ENCODE results near the gene INPP5E.

The INPP5E gene, protein sequence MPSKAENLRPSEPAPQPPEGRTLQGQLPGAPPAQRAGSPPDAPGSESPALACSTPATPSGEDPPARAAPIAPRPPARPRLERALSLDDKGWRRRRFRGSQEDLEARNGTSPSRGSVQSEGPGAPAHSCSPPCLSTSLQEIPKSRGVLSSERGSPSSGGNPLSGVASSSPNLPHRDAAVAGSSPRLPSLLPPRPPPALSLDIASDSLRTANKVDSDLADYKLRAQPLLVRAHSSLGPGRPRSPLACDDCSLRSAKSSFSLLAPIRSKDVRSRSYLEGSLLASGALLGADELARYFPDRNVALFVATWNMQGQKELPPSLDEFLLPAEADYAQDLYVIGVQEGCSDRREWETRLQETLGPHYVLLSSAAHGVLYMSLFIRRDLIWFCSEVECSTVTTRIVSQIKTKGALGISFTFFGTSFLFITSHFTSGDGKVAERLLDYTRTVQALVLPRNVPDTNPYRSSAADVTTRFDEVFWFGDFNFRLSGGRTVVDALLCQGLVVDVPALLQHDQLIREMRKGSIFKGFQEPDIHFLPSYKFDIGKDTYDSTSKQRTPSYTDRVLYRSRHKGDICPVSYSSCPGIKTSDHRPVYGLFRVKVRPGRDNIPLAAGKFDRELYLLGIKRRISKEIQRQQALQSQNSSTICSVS

DNA sequence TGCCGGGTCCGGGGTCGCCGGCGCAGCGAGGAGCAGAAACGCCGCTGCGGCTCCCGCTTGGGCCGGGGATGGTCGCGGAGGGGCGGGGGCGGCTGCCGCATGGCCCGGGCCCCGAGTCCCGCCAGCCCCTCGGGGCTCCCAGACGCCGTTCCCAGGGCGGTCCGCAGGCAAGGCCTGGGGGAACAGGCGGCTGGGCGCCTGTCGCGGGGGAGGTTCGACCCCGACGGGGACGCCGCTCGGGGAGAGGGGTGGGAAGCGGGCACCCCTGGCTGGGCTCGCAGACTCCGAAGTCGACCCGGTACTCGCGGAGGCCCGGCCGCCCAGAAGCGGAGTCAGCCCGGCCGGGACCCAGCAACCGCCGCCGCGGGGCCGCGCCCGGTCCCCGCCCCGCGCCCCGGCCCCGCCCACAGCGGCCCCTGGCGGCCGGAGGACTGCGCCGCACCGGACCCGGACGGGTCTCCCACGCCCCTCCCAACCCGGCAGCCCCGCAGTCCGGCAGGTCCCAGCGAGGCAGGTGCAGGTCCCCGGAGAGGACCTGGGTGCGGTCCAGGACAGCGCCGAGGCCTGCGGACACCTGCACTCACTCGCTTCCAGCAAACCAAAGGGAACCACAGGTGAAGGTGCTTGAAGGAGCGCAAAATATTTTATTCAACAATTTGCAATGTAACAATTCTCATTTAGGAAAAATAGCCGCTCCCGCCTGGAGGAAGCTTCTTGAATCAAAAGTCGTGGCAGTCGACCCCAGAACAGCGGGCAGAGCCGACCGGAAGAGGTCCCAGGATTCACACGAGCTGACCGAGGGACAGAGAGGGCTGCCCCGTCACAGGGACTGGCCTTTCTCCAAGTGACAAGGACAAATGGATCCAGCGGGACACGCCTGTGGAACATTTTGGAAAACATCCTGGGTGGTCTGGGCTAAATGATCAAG, at the start of gene INPP5E:
INPP5E (minus strand) TSS at position 365 of the 928 bp plus-strand sequence. CDS start 426 bp downstream, outside the sequence.
- DNase-seq (ENCODE audit: low spot score): peak; percentile 84

DNA sequence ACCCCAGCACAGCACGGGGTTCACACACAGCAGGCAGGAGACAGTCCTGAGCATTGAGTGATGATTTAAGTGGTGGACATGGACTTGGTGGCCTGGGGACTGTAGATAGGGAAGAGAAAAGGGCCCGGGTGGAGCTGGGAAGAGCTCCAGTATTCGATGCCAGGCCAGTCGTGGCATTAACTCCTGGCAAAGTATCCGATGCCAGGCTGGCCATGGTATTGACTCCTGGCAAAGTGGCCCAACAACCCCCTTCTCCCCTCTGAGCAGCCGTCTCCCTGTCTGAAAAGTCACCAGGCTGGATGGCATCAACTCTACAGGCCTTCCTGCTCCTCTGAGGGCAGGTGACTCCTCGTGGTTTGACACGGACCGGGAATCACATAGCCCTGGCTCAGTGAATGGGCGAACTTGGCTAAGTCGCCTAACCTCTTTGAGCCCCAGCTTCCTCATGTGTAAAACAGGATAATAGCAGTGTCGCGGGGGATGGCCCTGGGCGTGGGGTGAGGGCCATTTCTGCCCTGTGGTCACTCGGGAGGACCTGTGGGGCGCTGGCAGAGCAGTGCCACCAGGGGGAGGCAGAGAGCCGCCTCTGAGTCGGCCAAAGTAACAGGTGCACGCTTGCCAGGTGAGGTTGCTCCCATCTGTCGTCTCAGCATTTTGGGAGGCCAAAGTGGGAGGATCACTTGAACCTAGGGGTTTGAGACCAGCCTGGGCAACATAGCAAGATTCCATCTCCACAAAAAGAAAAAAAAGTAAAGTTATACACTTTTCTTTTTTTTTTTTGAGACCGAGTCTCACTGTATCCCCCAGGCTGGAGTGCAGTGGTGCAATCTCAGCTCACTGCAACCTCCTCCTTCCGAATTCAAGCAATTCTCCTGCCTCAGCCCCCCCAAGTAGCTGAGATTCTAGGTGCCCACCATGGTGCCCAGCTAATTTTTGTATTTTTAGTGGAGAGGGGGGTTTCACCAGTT, 48.9 kb upstream of the INPP5E start:
- peak; percentile 75 for DNase-seq (ENCODE audit: low spot score)

DNA sequence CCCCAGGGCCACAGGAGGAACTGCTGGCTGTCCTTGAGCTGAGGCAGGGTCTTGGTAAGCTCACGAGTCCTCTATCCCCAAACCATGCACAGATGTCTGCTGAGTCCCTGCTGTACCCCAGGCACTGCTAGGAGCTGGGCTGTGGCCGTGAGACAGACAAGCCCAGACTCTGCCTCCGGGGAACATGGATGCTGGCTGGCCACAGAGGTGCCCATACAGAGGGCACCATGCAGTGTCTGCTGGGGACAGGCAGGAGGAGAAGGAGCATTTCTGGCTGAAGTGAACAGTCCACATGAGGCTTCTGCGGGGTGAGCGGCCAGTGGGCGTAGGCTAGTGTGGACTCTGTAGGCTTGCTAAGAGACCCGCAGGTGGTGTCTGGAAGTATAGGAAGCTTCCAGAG, 48.0 kb upstream of the INPP5E start:
- no peak for DNase-seq (ENCODE audit: low spot score)

DNA sequence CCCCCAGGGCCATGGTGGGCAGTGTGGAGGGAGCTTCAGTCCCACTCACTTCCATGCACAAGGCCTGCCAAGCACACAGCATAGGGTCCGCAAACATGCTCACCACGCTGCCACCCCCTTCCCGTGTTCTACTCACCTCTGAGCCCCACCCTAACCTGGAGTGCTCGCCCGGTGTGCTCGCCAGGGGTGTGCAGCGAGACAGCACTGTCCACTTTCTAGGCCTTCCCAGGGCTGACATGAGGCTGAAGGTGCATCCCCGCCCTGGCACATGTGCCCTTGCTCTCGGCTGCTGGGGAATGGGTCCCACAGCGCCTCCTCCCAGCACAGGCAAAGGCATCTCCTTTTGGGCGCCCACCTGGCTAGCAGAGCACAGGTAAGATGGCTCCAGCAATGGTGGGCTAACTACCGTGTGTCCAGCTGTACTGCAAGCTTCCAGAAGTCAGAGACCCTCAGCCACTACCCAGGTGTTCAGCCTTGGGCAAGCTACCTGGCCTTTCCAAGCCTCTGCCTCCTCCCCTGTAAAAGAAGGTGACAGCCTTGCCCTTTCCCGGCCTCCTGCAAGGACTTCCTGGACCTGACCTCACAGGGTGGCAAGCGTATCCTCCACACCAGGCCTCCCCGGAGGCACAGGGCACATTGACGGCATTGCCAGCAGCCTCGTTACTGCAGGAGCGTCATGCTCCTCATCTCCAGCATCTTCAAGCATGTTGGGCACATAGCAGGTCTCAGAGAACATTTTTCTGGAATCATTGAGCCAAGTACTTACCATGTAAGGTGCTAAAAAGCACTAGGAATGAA, 47.4 kb upstream of the INPP5E start:
- DNase-seq (ENCODE audit: low spot score): no peak

DNA sequence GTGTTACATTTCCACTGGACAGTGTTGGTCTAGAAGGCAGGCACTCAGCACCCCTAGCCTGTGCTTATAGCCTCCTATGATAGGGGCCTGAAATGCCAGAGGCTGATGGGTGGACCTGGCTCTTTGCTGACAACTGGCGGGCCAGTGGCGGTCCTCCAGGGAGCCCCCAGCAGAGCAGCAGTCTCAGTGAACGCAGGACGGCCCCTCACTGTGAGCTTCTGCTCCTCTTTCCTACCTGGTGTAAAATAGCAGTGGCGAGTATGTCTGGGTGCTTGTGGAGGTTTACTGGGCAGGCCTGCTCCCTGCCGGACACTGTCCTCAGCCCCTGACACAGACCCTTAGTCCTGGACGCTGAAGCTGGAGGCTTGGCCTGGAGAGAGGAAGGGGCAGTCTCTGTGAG, 46.5 kb upstream of the INPP5E start:
- no peak for DNase-seq (ENCODE audit: low spot score)

DNA sequence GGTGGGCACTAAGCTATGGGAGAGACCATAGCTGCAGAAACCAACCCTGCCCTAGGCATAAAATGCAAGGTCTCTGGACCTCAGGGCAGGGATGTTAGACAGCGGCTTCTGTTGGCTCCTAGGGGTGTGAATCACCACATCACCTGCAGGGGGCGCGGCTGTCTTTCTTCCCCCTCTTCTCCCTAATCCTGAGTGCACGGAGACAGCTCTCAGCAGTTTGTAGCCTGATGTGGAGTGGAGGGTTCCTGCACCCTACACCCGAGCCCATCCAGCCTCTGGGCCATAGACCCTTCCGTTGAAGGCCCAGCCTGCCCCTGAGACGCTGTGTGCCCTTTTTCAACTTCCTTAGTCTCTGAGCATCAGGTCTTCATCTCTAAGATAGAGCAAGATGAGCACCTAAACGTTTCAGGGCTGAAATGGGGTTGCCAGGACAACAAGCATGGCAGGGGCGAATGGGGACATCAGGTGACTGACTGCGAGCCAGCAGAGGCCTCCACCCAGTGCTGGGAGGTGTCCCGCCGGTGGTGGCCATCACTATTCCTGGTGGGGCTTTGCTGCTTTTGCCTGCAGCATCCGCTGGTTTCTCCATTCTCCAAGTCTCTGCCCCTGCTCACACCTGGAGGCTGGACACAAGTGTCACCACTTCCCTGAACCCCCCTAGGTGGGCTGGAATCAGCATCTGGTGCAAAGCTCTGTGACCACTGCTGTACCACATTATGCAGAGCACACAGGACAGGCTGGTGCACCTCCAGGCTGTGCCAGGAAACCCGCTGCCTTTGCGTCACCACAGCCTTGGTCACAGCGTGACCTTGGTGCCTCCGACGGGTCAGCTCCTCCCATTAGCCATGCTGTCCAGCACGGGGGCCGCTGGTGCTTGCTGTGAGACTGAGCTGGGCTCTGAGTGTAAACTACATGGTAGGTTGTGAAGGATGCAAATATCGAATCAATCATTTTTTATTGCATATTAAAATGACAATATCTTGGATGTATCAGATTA, 45.7 kb upstream of the INPP5E start:
- DNase-seq (ENCODE audit: low spot score): peak; percentile 81

DNA sequence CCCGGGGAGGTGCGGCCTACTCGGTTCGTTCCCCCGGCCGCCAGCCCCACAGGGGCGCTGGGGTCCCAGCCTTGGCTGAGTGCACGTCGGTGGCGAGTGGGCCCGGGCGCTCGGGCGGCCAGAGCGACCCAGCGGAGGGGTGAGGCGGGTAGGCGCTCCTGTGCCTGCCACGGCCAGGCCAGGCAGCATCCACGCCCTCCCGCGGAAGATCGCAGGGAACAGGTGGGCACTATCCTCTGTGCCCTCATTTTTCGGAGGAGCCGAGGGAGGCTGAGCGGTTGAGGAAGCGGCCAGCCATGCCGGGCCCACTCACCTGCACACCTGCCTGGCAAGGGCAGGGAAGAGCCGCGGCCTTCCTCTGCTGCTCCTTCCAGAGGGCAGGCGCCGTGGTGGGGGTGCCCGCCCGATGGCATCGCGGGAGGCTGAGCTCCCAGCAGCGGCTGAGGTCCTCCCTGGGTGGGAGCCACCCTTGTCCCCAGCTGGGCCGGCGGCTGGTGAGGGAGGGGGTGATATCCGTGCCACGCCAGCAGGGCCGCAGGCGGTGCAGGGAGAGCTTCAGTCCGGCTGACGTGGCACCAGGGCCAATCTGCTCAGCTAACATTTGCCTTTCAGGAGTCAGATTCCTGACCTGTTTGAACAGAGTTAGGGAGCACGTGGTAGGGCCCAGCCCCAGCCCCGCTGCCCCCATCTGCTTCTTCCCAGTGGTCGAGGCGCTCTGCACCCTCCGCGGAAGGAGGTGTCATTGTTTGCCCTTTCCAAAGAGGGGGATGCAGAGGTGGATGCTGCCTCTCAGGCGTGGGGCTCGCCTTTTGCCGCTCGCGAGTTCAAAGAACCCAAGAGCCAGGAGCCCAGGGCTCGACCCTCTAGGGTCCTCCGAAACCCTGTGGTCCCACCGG, 44.8 kb upstream of the INPP5E start:
- no peak for DNase-seq (ENCODE audit: low spot score)

DNA sequence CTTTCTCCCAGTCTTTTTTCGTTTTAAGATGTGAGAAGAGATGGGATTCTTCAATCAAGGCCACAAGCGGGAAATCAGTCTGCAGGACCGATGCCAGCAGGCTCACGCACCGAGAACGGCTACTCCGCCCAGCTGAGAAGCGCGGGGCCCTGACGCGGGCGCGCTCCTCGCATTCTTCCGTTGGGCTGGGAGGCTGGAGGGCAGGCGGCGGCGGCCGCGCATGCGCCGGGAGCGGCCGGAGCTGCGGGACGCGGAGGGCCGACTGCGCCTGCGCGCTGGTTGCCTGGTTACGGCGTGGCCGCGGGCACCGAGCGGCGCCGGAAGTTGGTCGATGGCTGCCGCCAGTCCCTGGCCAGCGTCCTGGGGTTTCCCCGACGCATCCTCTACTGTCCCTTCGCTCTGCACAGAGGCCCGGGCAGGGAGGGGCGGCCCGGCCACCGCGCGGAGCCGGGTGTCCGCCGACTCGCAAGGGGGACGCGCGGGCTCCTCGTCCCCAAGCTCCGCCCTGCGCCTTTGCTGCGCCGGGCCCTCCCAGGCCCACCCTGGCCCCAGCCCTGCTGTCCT, 44.0 kb upstream of the INPP5E start:
- DNase-seq (ENCODE audit: low spot score): peak; percentile 94

DNA sequence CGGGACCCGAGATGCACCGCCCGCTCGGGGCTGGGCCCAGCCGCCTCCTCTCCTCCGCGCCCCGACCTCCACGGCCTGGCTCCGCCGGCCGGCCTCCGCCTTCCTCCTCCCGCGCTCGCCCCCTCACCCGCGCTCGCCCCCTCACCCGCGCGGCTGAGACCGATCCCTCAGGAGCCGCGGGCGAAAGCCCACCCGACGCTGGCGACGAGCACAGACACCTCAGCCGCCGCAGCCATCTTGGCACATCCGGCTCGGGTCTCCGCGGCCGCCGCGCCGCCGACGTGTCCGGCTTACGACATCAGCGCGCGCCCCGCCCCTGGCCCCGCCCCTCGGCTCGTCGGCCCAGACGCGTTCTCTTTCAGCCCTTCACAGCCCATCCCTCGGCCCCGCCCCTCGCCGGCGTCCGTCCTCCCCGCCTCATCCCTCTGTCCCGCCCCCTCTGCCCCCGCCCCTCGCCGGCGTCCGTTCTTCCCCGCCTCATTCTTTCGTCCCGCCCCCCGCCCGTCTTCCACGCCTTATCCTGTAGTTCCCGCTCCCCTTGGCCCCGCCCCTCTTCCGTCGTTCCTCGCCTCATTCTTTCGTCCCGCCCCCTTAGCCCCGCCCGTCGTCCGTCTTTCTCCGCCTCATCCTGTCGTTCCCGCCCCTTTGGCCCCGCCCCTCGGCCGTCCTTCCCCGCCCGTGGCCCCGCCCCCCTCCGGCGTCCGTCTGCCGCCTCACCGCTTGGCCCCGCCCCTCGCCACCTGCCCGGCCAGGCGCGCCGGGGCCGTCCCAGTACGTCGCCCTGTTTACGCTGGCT, 43.3 kb upstream of the INPP5E start, which contains the start of gene SEC16A:
SEC16A (minus strand) TSS at position 248 of the 796 bp plus-strand sequence. CDS start 5,425 bp downstream, outside the sequence.
- DNase-seq (ENCODE audit: low spot score): peak; percentile 99

DNA sequence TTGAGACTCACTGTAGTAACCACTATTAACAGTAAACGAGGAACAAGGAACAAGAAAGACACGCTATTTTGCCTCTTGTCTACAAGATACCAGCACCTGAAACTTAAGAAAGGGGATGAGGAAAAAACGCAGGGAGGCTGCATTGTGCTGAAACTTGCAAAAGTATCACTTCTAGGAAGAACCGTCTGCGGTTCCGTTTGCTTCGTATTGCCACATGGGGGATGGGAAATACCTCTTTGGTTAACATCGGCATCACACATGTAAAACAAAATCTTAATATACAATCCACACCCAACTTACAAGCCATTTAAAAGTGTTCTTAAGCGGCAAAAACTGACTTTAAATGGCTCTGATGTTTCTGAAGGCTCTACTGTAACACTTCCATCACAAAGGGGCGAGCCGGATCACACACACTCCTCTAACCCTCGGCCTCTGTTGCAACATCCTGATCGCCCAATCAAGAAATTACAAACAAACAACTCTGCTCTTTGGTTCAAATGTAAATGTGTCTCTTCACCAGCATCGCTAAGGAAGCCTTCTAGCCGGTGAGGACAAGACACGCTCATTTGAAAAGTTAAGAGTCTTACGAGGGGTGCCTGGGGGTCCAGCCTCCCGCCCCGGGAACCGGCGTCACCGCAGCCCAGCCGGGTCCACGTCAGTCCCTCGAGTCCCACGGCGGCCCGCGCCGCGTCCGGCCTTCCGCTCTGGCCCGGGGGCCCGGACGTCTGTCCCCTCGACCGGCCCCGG, 42.6 kb upstream of the INPP5E start:
- peak; percentile 55 for DNase-seq (ENCODE audit: low spot score)

DNA sequence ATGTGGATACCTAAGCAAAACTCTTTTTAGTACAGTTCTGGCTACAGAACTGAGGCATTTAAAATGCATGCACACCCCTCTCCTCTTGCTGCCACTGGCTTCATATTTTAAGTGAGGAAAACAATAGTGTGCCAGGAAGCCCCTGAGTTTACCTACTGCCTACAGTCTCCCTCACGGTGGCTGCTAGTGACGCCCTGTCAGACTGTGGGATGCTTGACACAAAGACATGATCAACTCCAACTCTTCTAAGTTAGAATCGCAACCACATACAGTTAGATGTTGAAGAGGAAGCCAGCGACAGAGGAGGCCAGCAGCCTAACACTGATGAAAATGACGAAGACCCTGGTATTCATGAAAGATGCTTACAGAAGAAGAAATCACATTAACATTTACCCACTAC, 41.9 kb upstream of the INPP5E start:
- DNase-seq (ENCODE audit: low spot score): no peak

DNA sequence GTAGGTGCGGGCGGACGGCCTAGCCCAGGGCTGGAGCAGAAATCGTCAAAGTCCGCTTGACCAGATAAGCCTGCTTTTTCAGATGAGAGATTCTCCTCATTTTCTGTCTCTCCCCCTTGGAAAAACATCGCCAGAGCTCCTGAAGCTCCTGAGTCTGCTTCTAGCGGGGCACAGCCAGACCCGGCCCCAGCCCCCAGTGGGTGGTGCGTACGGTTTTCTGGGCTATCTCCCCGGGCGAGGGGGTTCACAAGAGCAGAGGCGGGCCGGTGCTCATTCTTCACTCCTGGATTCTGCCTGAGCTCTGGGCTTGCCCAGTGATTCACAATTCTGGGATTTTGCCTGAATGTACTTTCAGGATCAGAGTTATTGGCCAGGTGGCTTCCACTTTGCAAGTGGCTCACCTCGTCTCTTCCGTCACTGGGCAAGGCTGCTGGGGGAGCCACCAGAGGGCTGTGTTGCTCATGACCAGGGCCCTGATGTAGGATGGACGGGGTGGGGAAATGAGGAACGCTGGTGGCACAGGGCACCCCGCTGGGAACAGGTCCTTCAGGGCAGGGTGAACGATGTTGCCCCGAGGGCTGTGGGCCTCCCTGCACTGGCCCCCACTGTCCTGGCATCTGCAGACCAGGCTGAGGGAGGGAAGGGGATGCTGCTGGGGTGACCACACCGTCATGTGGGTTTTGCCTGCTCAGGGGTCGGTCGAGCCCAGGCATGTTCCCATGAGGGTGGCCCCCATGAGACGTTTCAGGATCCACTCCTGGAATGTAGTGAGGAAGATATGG, 36.9 kb upstream of the INPP5E start:
- DNase-seq (ENCODE audit: low spot score): no peak

DNA sequence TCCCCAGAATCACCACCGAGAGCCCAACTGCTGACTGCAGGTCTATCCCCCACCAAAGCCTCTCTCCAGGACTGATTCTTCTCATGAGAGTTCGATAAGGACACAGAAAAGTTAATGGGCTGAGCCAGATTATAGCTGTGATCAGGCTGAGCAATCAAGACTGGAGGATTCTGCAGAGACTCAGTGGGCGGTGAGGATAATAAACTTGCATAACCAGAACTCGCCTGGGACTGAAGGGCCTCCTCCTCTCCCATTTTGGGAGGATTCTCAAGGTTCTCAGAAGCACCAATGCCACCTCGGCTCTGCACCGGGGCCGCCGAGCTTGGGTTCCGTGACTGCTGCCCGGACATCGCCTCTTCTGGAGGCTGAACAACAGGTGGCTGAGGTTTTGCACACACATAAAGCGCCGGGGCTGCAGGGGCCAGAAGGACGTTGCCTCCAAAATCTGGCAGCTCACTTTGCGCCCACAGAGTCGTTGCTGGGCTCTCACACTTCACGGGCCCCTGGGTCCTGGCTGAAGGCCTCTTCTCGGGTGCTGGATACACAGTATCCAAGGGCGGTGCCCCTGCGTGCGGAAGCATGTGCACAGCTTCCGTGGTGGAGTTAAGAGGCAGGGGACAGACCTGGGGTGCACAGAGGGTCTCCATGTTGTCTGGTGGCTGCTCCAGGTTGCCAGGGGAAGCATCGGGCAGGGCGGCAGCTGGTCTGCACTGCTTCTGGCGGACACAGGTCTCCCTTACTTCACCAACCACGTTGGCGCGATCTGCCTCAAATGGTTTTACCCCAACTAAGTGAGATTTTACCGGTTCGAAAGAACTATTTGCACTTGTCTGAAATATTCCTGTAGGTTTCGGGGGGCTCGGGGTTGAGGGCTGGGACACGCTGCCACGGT, 35.6 kb upstream of the INPP5E start:
- no peak for DNase-seq (ENCODE audit: low spot score)

DNA sequence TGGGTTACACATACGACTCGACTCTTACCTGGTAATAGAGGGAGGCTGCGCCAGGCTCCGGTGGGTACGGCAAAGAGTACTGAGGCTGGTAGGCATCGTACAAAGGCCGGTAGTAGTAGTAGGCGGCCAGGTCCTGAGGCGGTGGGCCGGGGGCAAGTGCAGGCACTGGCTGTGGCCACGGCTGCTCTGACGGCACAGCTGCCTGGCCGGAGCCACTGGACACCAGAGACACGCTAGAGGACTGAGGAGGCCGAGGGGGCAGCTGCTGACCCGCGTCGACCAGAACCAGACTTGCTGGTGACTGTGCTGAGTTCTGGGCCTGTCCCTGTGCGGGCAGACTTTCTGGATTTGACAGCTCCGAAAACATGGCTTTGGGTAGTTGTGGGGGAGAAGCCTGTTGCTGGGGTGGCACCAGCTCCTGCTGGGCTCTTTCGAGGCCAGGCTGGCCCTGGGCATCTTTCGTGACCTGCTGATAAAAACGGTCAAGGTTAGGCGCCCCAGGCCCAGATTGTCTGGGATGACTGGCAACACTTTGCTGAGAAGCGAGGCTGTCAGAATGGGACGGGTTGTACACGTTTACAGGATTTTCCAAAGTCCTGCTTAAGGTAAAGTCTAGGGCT, 34.5 kb upstream of the INPP5E start:
- DNase-seq (ENCODE audit: low spot score): no peak
